GM12891 (cell line): ENCODE results near the gene TP73.

ENCODE experiments used
- PAX5 ChIP-seq: IDR thresholded peaks from 2 replicates; pipeline ENCODE4 v1.6.1; 2011; ENCODE audit warnings: low read length, moderate library complexity, mild to moderate bottlenecking; ENCODE audit not compliant: insufficient read depth, severe bottlenecking
- TAF1 ChIP-seq: IDR thresholded peaks from 2 replicates; pipeline ENCODE4 v1.6.1; 2011; ENCODE audit warnings: low read depth, low read length, control low read depth

GRCh38 chr1:3768811-3769390, 116.6 kb downstream of the TP73 start:
- TF ChIP-seq TAF1 (no peak), PAX5 (no peak)
